ENCODE measurements around the gene SH3RF1.

- TF ChIP-seq CTCF (IDR thresholded peaks at IDR 0.05) (no peak), POLR2A (IDR thresholded peaks at IDR 0.05) (no peak)
Measured at GRCh38 chr4:169225812-169226211, 44.9 kb downstream of the SH3RF1 start.

Measured in body of pancreas (tissue), 4 donors.